KOPT-K1 (cell line): ENCODE data around the gene LPO.

ENCODE experiments used
- H3K27ac ChIP-seq: fragments of 200-600 bp; sonication (generic); 2 replicates; pipeline ENCODE4 v1.5.1; 2016; ENCODE audit warnings: antibody characterized with exemption, mild to moderate bottlenecking, low read depth, low read length; ENCODE audit not compliant: poor library complexity, severe bottlenecking
- H3K36me3 ChIP-seq: fragments of 200-600 bp; sonication (generic); 2 replicates; pipeline ENCODE4 v1.5.1; 2017; ENCODE audit warnings: antibody characterized with exemption, mild to moderate bottlenecking, low read length, moderate library complexity; ENCODE audit not compliant: insufficient read depth
- H3K9me3 ChIP-seq: fragments of 200-600 bp; sonication (generic); 2 replicates; pipeline ENCODE4 v1.5.1; 2017; ENCODE audit warnings: antibody characterized with exemption, low read length, mild to moderate bottlenecking; ENCODE audit not compliant: insufficient read depth, poor library complexity, severe bottlenecking

Gene LPO

DNA sequence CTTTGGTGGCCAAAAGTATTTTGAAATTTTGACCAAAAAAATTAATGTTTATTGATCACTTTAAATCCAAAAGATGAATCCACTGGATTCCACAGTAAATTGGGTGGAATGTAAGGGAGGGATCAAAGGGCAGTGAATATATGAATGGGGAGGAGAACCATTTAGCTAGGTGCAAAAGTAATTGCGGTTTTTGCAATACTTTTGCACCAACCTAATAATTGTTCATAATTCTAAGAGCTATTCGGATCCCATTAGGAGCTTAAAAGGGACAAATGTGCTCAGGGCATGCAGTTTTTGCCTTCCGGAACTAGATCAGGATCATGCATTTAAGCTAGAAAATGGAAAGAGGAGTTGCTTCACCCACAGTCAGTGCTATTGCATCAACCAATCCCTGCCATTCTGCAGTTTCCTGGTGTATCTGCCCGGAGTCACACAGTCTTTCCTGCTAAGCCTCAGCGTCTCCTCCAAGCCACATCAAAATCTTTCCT lies at the start of gene LPO:
LPO (plus strand) TSS at position 438 of the 488 bp plus-strand sequence. CDS start 4,396 bp downstream, outside the sequence.
- no peak within 1 kb of the TSS for H3K27ac ChIP-seq
- no peaks in the 10 kb centered on the region for H3K9me3 ChIP-seq
- no peaks in the 10 kb centered on the region for H3K36me3 ChIP-seq

DNA sequence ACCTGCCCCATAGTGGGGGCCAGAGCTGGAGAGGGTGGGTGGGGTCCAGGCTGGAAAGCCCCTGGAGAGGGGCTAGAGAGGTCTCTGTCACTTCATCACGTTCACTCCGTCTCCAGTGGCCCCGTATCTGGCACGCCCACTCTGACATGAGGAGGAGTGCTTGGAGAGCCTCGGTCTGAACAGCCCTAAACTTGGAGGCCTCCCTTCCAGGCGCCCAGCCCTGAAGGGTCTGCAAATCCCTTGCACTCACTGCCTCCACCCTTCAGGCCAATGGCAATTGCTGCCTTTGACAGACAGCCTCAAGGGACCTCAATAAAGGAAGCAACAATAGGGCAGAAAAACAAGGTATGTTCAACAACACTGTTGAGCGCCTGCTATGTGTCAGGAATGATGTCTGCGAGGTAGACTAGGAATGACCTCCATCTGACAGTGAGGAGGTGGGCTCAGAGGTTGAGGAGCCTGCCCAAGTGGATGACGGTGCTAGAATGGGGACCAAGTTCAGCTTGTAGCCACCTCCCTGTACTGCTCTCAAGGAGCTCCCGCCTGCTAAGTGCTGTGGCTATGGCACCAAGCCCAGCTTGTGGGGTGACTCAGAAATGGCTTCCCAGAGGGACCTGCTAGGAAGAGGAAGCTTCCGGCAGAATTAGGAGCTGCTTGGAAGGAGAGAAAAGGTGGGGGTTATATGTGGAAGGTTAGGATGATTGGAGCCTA lies 48.8 kb upstream of the LPO start:
- H3K27ac ChIP-seq: no peak overlapping the region
- no peaks in the 10 kb centered on the region for H3K9me3 ChIP-seq
- H3K36me3 ChIP-seq: no peaks in the 10 kb centered on the region

DNA sequence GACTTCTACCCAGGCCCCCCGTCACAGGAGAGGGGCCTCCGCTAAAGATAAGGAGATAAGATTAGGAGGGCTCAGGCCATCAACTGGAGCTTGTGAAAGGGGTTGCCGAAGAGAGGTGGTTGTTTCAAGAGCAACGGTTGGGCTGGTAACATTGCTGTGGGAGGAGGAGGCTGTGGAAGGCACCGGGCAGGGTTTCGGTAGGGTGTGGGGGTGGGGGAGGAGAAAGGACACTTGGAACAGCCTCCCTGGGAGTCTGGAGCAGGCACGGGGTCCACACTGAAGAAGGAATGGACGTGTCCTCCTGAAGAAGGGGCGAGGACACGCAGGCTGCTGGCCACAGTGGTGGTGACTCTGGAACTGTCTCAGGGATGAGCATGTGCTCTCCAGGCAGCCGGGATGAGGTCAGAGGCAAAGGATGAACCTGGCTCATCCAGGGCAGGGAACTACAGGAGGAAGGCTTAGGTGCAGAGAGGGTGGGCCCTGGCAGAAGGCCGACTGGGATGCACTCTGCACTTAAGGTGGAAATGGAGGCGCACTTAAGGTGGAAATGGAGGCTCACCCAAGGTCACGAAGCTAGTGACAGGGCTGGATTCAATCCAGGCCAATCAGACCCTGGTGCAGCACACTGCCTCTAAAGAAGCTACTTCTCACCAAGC lies 47.0 kb upstream of the LPO start:
- Histone ChIP-seq H3K36me3 (no peaks in the 10 kb centered on the region), H3K9me3 (no peaks in the 10 kb centered on the region), H3K27ac (no peak overlapping the region)

DNA sequence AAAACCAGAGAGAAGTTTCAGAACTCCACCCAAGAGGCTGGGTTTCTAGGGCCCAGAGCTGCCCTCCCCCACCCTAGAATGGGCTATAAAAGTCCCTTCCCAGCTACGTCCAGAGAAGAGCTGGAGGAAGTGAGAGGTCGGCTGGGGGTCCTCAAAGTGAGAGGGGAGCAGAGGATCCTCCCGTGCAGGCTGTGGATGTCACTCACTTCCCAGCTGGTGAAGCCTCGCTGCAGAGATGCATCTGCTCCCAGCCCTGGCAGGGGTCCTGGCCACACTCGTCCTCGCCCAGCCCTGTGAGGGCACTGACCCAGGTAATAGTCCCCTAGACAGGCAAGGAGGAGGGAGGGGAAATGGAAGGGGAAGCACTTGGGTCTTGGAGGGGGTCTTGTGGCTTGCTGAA lies 45.8 kb upstream of the LPO start, which contains the start of gene EPX:
EPX (plus strand) TSS at position 115 of the 400 bp plus-strand sequence; CDS start at position 236, 121 bp downstream.
- H3K9me3 ChIP-seq: no peaks in the 10 kb centered on the region
- no peaks in the 10 kb centered on the region for H3K36me3 ChIP-seq
- H3K27ac ChIP-seq: no peak within 1 kb of the TSS

DNA sequence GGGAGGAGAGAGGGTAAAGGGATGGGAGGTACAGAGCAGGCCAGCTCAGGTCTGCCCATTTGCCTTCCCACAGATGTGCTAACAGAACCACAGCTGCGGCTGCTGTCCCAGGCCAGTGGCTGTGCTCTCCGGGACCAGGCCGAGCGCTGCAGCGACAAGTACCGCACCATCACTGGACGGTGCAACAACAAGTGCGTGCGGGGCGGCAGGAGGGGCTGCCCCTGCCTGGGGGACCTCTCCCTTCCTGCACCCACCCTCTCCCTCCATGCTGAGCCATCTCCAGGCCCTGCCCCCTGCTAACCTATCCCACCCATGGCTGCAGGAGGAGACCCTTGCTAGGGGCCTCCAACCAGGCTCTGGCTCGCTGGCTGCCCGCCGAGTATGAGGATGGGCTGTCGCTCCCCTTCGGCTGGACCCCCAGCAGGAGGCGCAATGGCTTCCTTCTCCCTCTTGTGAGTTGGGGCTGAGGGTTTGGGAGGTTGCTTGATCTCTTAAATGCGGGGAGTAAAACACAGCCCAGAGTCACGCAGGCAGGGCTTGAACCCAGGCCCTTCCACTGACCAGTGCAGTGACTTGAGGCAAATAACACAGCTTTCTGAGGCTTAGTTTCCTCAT lies 44.6 kb upstream of the LPO start:
- no peak overlapping the region for H3K27ac ChIP-seq
- no peaks in the 10 kb centered on the region for H3K9me3 ChIP-seq
- no peaks in the 10 kb centered on the region for H3K36me3 ChIP-seq

DNA sequence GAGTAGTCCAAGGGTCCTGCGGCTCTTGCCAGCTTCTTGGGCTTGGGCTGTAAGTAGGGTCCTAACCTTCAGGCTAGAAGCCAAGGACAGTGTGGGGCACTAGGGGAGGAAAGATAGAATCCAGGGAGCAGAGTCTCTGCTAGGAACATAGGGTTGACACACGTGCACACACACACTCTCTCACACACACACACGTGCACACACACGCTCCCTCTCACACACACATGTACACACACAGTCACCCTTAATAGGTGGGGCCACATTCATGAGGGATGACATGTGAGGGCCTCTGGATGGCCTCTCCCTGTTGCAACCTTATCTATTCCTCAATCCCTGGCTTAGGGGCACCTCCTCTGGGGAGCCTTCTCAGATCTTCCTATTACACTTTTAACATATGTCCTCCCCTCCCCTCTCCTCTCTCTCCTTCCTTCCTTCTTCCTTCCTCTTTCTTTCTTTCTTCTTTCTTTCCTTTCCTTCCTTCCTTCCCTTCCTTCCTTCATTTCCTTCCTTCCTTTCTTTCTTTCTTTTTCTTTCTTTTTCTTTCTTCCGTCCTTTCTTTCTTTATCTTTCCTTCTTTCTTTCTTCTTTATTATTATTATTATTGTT lies 42.8 kb upstream of the LPO start:
- H3K36me3 ChIP-seq: no peaks in the 10 kb centered on the region
- H3K9me3 ChIP-seq: no peaks in the 10 kb centered on the region
- H3K27ac ChIP-seq: no peak overlapping the region

DNA sequence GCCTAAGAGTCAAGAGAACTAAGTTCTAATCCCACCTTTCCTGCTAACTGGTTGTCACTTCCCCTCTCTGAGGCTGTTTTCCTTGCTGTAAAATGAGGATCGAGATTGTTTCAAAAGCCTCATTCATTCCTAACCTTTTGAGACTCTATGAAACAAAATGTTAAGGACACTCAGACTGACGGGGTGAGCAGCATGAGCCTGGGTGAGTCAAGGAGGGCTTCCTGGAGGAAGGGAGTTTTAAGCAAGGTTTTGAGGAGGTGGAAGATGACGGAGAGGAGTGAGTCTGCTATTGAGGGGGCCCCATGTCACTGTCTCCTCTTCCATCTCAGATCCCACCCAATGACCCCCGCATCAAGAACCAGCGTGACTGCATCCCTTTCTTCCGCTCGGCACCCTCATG lies 41.8 kb upstream of the LPO start:
- Histone ChIP-seq H3K27ac (no peak overlapping the region), H3K36me3 (no peaks in the 10 kb centered on the region)

DNA sequence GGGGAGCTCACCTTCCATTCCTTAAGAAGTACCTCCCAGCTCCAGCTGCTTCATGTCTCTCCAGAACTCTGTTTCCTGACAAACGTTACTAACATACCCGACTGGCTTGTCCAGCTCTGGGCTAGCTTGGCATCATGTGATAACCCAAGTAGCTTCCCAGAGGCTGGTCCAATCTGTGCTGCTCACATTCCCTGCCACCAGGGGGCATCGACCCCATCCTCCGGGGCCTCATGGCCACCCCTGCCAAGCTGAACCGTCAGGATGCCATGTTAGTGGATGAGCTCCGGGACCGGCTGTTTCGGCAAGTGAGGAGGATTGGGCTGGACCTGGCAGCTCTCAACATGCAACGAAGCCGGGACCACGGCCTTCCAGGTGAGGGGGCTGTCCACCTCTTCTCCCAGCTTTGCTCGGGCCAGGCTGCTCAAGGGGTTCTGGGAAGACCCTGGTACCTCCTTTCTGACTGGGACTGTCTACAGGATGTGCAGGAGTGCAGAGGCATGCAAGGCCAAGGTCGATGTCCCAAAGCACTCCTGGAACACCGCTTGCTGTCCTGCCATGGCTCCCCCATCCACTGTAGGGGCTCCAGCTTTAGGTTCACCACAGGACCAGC lies 38.3 kb upstream of the LPO start:
- Histone ChIP-seq H3K27ac (no peak overlapping the region), H3K36me3 (no peaks in the 10 kb centered on the region), H3K9me3 (no peaks in the 10 kb centered on the region)

More for the DNA sequence above, 41.8 kb upstream of the LPO start:
- no peaks in the 10 kb centered on the region for H3K9me3 ChIP-seq

DNA sequence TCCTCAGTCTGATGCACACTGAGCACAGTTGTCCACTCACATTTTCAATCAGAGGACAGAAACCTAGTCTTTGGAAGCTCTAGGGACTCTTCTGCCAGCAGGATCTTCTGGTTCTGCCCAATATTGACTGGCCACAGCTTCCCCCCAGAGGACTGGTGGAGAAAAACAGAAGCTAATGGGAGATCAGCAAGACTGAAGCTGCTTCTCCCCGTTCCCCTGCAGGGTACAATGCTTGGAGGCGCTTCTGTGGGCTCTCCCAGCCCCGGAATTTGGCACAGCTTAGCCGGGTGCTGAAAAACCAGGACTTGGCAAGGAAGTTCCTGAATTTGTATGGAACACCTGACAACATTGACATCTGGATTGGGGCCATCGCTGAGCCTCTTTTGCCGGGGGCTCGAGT lies 35.5 kb upstream of the LPO start:
- peaks cover 10% of the 10 kb centered on the region; the same call in 1 of the 2 replicates for H3K36me3 ChIP-seq
- no peak overlapping the region for H3K27ac ChIP-seq
- no peaks in the 10 kb centered on the region for H3K9me3 ChIP-seq

DNA sequence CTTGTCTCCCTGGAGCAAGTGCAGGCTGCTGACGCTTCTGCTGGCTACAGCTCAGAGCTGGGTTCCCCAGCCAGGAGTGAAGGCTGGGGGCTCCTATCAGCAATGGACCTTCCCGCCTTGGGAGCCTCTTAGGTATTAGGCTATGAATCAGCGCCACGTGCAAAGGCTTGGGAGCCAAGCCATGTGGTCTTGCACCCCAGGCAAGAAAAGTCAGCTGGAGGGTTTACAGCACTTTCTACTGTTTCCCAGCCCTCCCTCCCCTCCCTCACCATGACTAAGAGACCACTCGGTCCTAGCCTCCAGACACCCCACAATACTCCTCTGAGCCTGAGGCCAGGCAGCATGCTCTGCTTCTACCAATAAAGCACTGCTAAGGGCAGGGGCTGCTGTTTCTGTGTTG lies 33.6 kb upstream of the LPO start:
- Histone ChIP-seq H3K36me3 (peaks cover 23% of the 10 kb centered on the region; the same call in 1 of the 2 replicates), H3K9me3 (no peaks in the 10 kb centered on the region), H3K27ac (no peak overlapping the region)

DNA sequence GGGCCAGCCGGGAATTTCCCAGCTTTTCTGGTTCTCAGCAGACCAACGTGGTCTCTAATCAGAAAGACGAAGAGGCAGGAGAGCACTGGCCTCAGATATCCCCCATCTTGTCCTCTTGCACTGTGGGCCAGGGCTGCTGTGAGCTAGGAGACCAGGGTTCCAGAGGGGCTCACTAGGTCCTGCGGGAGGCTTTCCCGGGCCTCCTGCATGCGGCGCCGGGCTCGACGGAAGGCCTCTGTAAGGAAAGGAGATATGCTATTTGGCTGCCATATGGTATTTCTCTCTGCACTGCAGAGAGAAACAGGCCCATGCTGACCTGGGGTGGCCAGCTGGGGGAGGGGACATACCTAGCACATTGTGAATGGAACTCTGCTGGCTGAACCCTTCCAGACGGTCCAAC lies 32.4 kb upstream of the LPO start:
- H3K9me3 ChIP-seq: no peaks in the 10 kb centered on the region
- peaks cover 34% of the 10 kb centered on the region; the same call in 1 of the 2 replicates for H3K36me3 ChIP-seq
- no peak overlapping the region for H3K27ac ChIP-seq

DNA sequence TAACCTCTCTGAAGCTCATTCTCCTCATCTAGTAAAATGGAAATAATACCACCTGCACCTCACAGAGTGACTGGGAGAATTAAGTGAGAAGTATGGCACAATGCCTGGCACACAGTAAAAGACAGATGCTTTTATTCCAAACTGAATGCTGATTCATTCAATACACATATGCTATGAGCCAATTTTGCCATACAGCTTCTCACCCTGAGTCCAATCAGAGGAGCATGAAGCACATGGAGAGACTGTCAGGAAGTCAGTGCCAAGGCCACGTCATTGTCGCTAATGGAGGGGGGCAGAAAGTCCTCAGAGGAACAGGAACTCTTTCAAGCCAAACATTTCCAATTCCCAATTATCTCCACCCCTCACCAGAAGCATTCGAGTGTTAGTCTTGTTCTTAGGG lies 30.9 kb upstream of the LPO start:
- peaks cover 41% of the 10 kb centered on the region; the same call in 1 of the 2 replicates for H3K36me3 ChIP-seq

DNA sequence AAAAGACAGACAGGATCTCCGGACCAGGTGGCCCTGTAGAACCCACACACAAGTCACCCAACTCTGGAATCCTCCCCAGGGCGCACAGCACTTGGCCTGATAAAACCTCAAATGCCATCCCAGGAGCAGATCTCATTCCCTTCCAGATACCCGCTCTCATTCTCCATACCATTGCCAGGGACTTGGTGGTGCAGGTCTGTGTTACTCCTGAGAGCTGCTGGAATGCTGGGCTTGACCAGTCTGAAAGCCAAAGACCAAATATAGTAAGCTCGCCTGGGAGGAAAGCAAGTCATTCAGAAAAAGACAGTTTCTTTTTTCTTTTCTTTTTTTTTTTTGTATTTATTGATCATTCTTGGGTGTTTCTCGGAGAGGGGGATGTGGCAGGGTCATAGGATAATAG lies 30.0 kb upstream of the LPO start:
- no peak overlapping the region for H3K27ac ChIP-seq
- peaks cover 50% of the 10 kb centered on the region; the same call in 1 of the 2 replicates for H3K36me3 ChIP-seq
- no peaks in the 10 kb centered on the region for H3K9me3 ChIP-seq

More for the DNA sequence above, 30.9 kb upstream of the LPO start:
- Histone ChIP-seq H3K9me3 (no peaks in the 10 kb centered on the region), H3K27ac (no peak overlapping the region)

DNA sequence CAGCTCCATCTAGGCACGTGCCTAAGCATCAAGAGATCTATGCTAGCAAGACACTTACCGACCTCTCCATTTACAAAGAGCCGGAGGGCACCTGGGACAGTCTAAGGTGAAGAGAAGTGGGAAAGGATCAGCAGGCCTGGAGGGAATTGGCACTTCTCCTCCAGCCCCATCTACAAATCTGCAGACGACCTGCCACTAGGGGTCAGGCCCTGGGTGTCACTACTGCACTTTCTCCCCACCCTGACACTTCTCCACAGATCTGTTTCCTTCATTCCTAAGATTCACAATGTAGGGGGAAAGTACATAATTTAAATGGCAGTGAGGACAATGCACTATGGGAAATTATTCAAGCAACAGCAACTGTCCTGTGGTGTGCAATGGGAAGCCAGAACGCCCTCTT lies 27.5 kb upstream of the LPO start:
- no peak overlapping the region for H3K27ac ChIP-seq
- no peaks in the 10 kb centered on the region for H3K9me3 ChIP-seq
- H3K36me3 ChIP-seq: peaks cover 67% of the 10 kb centered on the region

DNA sequence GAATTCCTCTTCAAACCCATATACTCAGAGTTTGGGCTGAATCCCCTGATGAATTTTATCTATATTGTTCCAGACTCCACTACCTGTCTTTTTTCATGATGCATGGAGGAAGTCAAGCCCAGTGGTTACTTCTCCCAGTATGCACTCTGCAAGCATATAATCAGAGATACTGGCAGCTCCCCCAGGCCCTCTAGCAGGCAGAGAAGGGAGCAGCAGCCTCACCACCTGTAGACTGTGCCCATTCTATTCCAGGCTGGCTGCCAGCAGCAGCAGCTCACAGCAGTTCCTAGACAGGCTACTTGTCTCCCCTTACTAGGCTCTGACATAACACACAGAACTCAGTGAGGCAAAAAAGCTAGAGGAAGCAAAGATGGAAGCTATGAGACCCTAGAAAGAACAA lies 22.7 kb upstream of the LPO start:
- peaks cover 35% of the 10 kb centered on the region for H3K36me3 ChIP-seq
- no peak overlapping the region for H3K27ac ChIP-seq
- no peaks in the 10 kb centered on the region for H3K9me3 ChIP-seq
